Hematopoietic multipotent progenitor cell treated with erythropoietin and hydrocortisone succinate and interleukin-3 and kit ligand, for 15 days (in vitro differentiated cells): Measurements from ENCODE around the gene MAGEA1.
"Not testable (repeated sequence)": the region's sequence is repeated elsewhere in the genome, so short reads cannot be mapped to it uniquely, and the experiment has no call there.

Experiments used
- DNase-seq: peaks from one replicate; pipeline ENCODE4 v3.0.0-alpha.2; 2015; ENCODE audit warnings: low spot score

MAGEA1 gene

GRCh38 chrX:153179131-153179530 lies at the start of gene MAGEA1:
Gene MAGEA1 (plus strand): TSS chrX:153179284. CDS start chrX:153182390, 3,106 bp downstream.
- DNase-seq, result no peak

GRCh38 chrX:153132924-153133323 lies 46.2 kb upstream of the MAGEA1 start:
- not testable (repeated sequence) for DNase-seq

- DNase-seq, result not testable (repeated sequence)
Measured at GRCh38 chrX:153139074-153139473, 40.0 kb upstream of the MAGEA1 start.

- DNase-seq, result not testable (repeated sequence)
Measured at GRCh38 chrX:153146288-153146687, 32.8 kb upstream of the MAGEA1 start.

GRCh38 chrX:153153516-153153915 lies 25.6 kb upstream of the MAGEA1 start:
- no peak for DNase-seq

GRCh38 chrX:153157450-153157849 lies 21.6 kb upstream of the MAGEA1 start:
- no peak for DNase-seq

GRCh38 chrX:153158319-153158718 lies 20.8 kb upstream of the MAGEA1 start:
- DNase-seq, result no peak

GRCh38 chrX:153161952-153162351 lies 17.1 kb upstream of the MAGEA1 start:
- DNase-seq, result no peak

GRCh38 chrX:153164733-153165132 lies 14.4 kb upstream of the MAGEA1 start:
- DNase-seq, result no peak

GRCh38 chrX:153168423-153168822 lies 10.7 kb upstream of the MAGEA1 start:
- not testable (repeated sequence) for DNase-seq

GRCh38 chrX:153181822-153182221 lies 2.7 kb downstream of the MAGEA1 start:
- DNase-seq, result no peak

GRCh38 chrX:153184787-153185186 lies 5.7 kb downstream of the MAGEA1 start:
- no peak for DNase-seq

- DNase-seq, result no peak
Measured at GRCh38 chrX:153190381-153190780, 11.3 kb downstream of the MAGEA1 start.

GRCh38 chrX:153200462-153200861 lies 21.4 kb downstream of the MAGEA1 start:
- no peak for DNase-seq

- DNase-seq, result no peak
Measured at GRCh38 chrX:153206425-153207046, 27.5 kb downstream of the MAGEA1 start.

GRCh38 chrX:153209347-153209746 lies 30.3 kb downstream of the MAGEA1 start:
- no peak for DNase-seq

- DNase-seq, result no peak
Measured at GRCh38 chrX:153214934-153215333, 35.9 kb downstream of the MAGEA1 start.

GRCh38 chrX:153216926-153217325 lies 37.8 kb downstream of the MAGEA1 start:
- no peak for DNase-seq

- DNase-seq, result no peak
Measured at GRCh38 chrX:153225438-153226098, 46.5 kb downstream of the MAGEA1 start.

GRCh38 chrX:153226344-153227185 lies 47.5 kb downstream of the MAGEA1 start:
- no peak for DNase-seq
